T47D (cell line): ENCODE data around the gene PCDH15.
A peak's percentile ranks its signal among the peaks of the same experiment; 100 is the strongest.

ENCODE experiments used
- DNase-seq, 2 experiments: peaks; one replicate each; pipeline versions ENCODE4 v3.0.0 to v3.0.0-alpha.2; 2011 to 2012; ENCODE audit warnings: low read depth in 1 of 2, low spot score in 1 of 2
- JUND ChIP-seq: IDR thresholded peaks from 2 replicates; pipeline ENCODE4 v1.6.1; 2012; ENCODE audit warnings: low read depth
- in situ Hi-C: cut with HindIII; loops from 2 replicates; pipeline ENCODE4 v1.10.0; 2016; ENCODE audit warnings: low sequenced_read_pairs, low pct_unique_long_range_greater_than_20kb

The PCDH15 gene

GRCh38 chr10:53886325-53887300 is 914.4 kb downstream of the PCDH15 start:
- in situ Hi-C loops = no loop called here
- TF ChIP-seq JUND = no peak
- peak in 1 of 2 experiments; percentile 76 for DNase-seq

GRCh38 chr10:53864846-53865245 is 936.2 kb downstream of the PCDH15 start:
- DNase-seq = no peak
- in situ Hi-C loops = no loop called here

GRCh38 chr10:53852450-53853175 is 948.4 kb downstream of the PCDH15 start:
- no peak for TF ChIP-seq JUND
- in situ Hi-C loops = no loop called here
- DNase-seq = no peak

More at GRCh38 chr10:53864846-53865245, 936.2 kb downstream of the PCDH15 start:
- TF ChIP-seq JUND = no peak

- TF ChIP-seq JUND = no peak
- peak in 1 of 2 experiments; percentile 28 for DNase-seq
- in situ Hi-C loops = no loop called here
Observed at GRCh38 chr10:53846809-53847208, 954.2 kb downstream of the PCDH15 start.

GRCh38 chr10:53843736-53844362 is 957.2 kb downstream of the PCDH15 start:
- in situ Hi-C loops = no loop called here
- DNase-seq = peak in 1 of 2 experiments; percentile 37
- no peak for TF ChIP-seq JUND

GRCh38 chr10:53841483-53842145 is 959.4 kb downstream of the PCDH15 start:
- no peak for TF ChIP-seq JUND
- in situ Hi-C loops = no loop called here
- no peak for DNase-seq

GRCh38 chr10:53840653-53841052 is 960.4 kb downstream of the PCDH15 start:
- DNase-seq = no peak
- TF ChIP-seq JUND = no peak
- in situ Hi-C loops = no loop called here

- no peak for TF ChIP-seq JUND
- DNase-seq = peak in 1 of 2 experiments; percentile 65
- in situ Hi-C loops = no loop called here
Observed at GRCh38 chr10:53839440-53840039, 961.5 kb downstream of the PCDH15 start.

- in situ Hi-C loops = no loop called here
- no peak for DNase-seq
- TF ChIP-seq JUND = no peak
Observed at GRCh38 chr10:53836638-53837037, 964.4 kb downstream of the PCDH15 start.

GRCh38 chr10:53833908-53834307 is 967.1 kb downstream of the PCDH15 start:
- in situ Hi-C loops = no loop called here
- no peak for DNase-seq
- no peak for TF ChIP-seq JUND

- TF ChIP-seq JUND = no peak
- in situ Hi-C loops = no loop called here
Observed at GRCh38 chr10:53827261-53827660, 973.8 kb downstream of the PCDH15 start.

More at GRCh38 chr10:53827261-53827660, 973.8 kb downstream of the PCDH15 start:
- peak in 1 of 2 experiments; percentile 24 for DNase-seq
